HG03095 (cell line): ENCODE data around the gene GALR2.
"Not testable (repeated sequence)": the region's sequence is repeated elsewhere in the genome, so short reads cannot be mapped to it uniquely, and the experiment has no call there.

Experiments
- ATAC-seq: cut with Tn5 transposase; IDR thresholded peaks from one replicate; pipeline ENCODE4 v1.9.1; 2021; ENCODE audit warnings: moderate library complexity; ENCODE audit not compliant: unreplicated experiment

The GALR2 gene

GRCh38 chr17:76074390-76075363, at the start of gene GALR2:
Gene GALR2, plus strand, starts transcription at chr17:76074781. Its CDS starts 103 bp downstream, at chr17:76074884.
- ATAC-seq = no peak

- no peak for ATAC-seq
Observed at GRCh38 chr17:76025294-76025693, 49.3 kb upstream of the GALR2 start.

GRCh38 chr17:76026714-76027158, 47.8 kb upstream of the GALR2 start:
- no peak for ATAC-seq

GRCh38 chr17:76027159-76027839, 47.3 kb upstream of the GALR2 start, which contains the start of gene EVPL:
Gene EVPL, minus strand, starts transcription at chr17:76027306. Its CDS starts 108 bp downstream, at chr17:76027198.
- no peak for ATAC-seq

- no peak for ATAC-seq
Observed at GRCh38 chr17:76032073-76032779, 42.4 kb upstream of the GALR2 start.

- ATAC-seq = no peak
Observed at GRCh38 chr17:76032780-76033108, 41.8 kb upstream of the GALR2 start.

- no peak for ATAC-seq
Observed at GRCh38 chr17:76033139-76033538, 41.4 kb upstream of the GALR2 start.

- no peak for ATAC-seq
Observed at GRCh38 chr17:76034428-76035350, 39.9 kb upstream of the GALR2 start.

- ATAC-seq = no peak
Observed at GRCh38 chr17:76036497-76037261, 37.9 kb upstream of the GALR2 start.

GRCh38 chr17:76038050-76038449, 36.5 kb upstream of the GALR2 start:
- ATAC-seq = no peak

- no peak for ATAC-seq
Observed at GRCh38 chr17:76039121-76039520, 35.5 kb upstream of the GALR2 start.

GRCh38 chr17:76040376-76040775, 34.2 kb upstream of the GALR2 start:
- ATAC-seq = no peak

GRCh38 chr17:76042868-76043267, 31.7 kb upstream of the GALR2 start:
- not testable (repeated sequence) for ATAC-seq

- not testable (repeated sequence) for ATAC-seq
Observed at GRCh38 chr17:76044475-76045007, 30.0 kb upstream of the GALR2 start.

- no peak for ATAC-seq
Observed at GRCh38 chr17:76046064-76046463, 28.5 kb upstream of the GALR2 start.

GRCh38 chr17:76048025-76048605, 26.5 kb upstream of the GALR2 start:
- no peak for ATAC-seq

- no peak for ATAC-seq
Observed at GRCh38 chr17:76048711-76049110, 25.9 kb upstream of the GALR2 start.

GRCh38 chr17:76049239-76049638, 25.3 kb upstream of the GALR2 start:
- no peak for ATAC-seq
